Measurements from ENCODE around the gene SPTBN5. TPM values are rescaled to one million over a fixed set of nuclear protein-coding genes. Genes with fewer than 3 reads are reported as not detected.

Gene SPTBN5
- total RNA-seq, 4 donors from 2014 or later, result 1.3 to 3.3 (median 2.0) TPM

DNA sequence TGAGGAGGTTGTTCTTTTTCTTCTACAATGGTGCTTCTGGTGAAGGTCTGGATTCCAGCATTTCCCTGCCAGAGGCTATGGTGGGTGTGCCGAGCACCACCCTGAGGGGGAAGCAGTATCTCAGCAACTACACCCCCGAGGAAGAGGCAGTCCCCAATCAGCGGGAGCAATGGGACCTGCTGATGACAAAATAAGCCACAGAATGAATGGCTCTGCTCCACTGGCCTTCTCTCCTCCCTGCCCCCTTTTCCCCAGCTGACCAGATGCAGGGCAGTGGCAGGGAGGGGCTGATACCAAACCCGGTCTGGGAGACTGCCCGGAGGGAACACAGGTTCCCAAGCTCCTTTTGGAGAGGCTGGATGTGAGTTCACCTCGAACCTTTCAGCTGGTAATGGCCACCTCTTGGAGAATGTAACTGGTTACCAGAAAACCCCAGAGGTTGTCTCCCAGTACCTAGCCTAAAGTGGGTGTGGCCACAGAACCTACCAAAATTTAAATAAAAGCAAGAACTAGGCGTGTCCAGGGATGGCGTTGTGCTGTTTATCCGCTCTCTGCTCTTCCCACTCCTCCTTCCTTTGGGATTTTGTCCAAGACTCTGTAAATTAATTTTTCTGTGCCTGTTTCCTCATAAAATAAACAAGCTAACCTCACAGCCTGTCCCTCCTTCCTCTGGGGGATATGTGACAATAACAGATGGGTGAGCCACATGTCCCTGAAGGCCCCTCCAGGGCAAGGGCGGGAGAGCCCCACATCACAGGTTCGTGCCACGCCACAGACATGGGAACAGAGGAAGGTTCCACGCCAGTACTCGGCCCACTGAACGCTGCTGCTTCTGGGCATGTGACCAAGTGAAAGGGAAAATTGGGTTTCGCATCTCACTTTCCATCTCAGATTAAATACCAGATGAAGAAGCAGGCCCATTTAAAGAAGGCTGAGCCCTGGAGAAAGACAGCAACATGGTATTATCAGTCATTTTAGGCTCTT, 35.1 kb upstream of the SPTBN5 start:
- TF ChIP-seq, protein P1, sequence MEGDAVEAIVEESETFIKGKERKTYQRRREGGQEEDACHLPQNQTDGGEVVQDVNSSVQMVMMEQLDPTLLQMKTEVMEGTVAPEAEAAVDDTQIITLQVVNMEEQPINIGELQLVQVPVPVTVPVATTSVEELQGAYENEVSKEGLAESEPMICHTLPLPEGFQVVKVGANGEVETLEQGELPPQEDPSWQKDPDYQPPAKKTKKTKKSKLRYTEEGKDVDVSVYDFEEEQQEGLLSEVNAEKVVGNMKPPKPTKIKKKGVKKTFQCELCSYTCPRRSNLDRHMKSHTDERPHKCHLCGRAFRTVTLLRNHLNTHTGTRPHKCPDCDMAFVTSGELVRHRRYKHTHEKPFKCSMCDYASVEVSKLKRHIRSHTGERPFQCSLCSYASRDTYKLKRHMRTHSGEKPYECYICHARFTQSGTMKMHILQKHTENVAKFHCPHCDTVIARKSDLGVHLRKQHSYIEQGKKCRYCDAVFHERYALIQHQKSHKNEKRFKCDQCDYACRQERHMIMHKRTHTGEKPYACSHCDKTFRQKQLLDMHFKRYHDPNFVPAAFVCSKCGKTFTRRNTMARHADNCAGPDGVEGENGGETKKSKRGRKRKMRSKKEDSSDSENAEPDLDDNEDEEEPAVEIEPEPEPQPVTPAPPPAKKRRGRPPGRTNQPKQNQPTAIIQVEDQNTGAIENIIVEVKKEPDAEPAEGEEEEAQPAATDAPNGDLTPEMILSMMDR (IDR thresholded peaks at IDR 0.05), result no peak
- TF ChIP-seq POLR2A (IDR thresholded peaks at IDR 0.05), result no peak
- intact Hi-C loops (cut with DNase I; ENCODE audit: low total_unique reads), result no loop called here
- H3K4me3 ChIP-seq (ENCODE audit: low read depth, poor library complexity, severe bottlenecking), result no peak overlapping the region
- 38 to 40% methylated on average over 16 of the region's 16 CpGs for WGBS, 2 donors
- peak in 1 of 2 donors; percentile 74 for DNase-seq (ENCODE audit: low spot score in 2 of 2)

DNA sequence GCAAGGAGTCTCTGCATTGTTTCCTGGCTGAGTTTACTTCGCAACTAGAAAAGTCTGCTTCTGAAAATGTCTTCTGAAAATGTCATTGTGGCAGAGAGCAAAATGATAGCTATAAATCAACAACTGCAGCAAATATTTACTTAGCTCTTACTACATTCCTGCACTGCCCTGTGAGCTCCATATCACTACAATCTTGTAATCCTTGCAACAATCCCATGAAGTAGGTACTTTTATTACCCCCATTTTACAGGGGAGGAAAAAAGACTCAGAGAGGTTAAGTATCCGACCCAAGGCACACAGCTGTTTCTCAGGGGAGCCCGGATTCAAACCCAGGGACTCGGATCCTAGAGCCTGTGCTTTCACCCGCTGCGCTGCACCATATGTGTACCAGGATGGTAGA, 34.2 kb upstream of the SPTBN5 start:
- no peak for TF ChIP-seq POLR2A (IDR thresholded peaks at IDR 0.05)
- TF ChIP-seq, protein P1 (IDR thresholded peaks at IDR 0.05), result no peak
- no peak for DNase-seq (ENCODE audit: low spot score in 2 of 2)
- 85 to 90% methylated on average over 6 of the region's 6 CpGs for WGBS, 2 donors
- H3K4me3 ChIP-seq (ENCODE audit: low read depth, poor library complexity, severe bottlenecking), result no peak overlapping the region
- intact Hi-C loops (cut with DNase I; ENCODE audit: low total_unique reads), result no loop called here

GRCh38 chr15:41927536-41927935, 33.7 kb upstream of the SPTBN5 start:
- intact Hi-C loops (cut with DNase I; ENCODE audit: low total_unique reads), result no loop called here
- H3K4me3 ChIP-seq (ENCODE audit: low read depth, poor library complexity, severe bottlenecking), result no peak overlapping the region
- WGBS, 2 donors, result 93 to 98% methylated on average over 3 of the region's 3 CpGs
- TF ChIP-seq POLR2A (IDR thresholded peaks at IDR 0.05), result no peak
- TF ChIP-seq, protein P1 (IDR thresholded peaks at IDR 0.05), result no peak
- no peak for DNase-seq (ENCODE audit: low spot score in 2 of 2)

DNA sequence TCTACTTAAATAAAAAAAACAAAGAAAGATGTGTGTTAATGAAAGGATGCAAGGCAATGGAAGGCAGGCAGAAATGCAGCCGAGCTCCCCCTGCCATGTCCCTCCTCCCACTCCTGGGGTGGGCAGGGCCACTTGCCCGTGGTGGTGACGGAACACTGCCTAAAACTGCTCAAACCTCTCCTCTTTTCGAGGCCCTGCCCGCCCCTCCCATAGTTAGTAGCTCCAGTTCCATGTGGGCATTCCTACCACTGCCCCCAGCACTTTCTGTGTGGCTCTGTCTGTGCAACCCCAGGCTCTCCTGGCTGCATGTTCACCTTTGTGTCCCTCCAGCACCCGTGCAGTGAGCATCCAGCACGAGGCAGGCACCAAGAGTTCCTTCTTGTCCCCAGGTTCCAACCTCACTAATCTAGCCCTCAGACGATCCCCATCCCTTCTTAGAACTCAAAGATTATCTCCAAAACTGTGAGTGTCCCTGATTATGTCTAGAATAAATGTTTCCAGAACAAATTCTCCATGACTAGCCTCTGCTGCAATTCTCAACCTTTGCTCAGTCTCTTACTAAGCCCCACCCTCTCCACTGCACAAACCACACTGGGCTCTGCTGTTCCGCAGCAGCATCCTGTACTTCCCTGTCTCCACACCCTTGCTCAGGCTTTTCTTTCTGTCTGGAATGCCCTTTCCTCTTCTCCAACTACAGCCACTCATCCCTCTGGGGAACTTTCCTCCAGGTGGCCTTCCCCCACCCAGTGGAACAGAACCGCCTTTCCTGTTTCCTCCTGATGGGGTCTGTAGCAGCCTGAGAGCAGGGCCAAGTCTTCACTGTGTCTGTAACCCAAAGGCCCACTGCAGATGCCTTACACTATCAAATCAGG, 32.6 kb upstream of the SPTBN5 start:
- DNase-seq (ENCODE audit: low spot score in 2 of 2), result no peak
- WGBS, 2 donors, result 61 to 69% methylated on average over 10 of the region's 10 CpGs
- intact Hi-C loops (cut with DNase I; ENCODE audit: low total_unique reads), result no loop called here
- no peak for TF ChIP-seq POLR2A (IDR thresholded peaks at IDR 0.05)
- TF ChIP-seq, protein P1 (IDR thresholded peaks at IDR 0.05), result no peak
- no peak overlapping the region for H3K4me3 ChIP-seq (ENCODE audit: low read depth, poor library complexity, severe bottlenecking)

GRCh38 chr15:41925086-41925608, 31.3 kb upstream of the SPTBN5 start:
- no peak for TF ChIP-seq POLR2A (IDR thresholded peaks at IDR 0.05)
- TF ChIP-seq, protein P1 (IDR thresholded peaks at IDR 0.05), result no peak
- no peak overlapping the region for H3K4me3 ChIP-seq (ENCODE audit: low read depth, poor library complexity, severe bottlenecking)
- WGBS, 2 donors, result 76 to 79% methylated on average over 7 of the region's 7 CpGs
- intact Hi-C loops (cut with DNase I; ENCODE audit: low total_unique reads), result no loop called here
- DNase-seq (ENCODE audit: low spot score in 2 of 2), result no peak
